Chondrocyte (in vitro differentiated cells): ENCODE results near the gene XIST. TPM values are rescaled to one million over a fixed set of nuclear protein-coding genes. Genes with fewer than 3 reads are reported as not detected.
"Not testable (repeated sequence)": the region's sequence is repeated elsewhere in the genome, so short reads cannot be mapped to it uniquely, and the experiment has no call there.

Experiments
- DNase-seq: peaks from one replicate; pipeline ENCODE4 v3.0.0; 2021; ENCODE audit warnings: mixed read lengths, low spot score
- H3K27ac Mint-ChIP-seq: one replicate; pipeline ENCODE4 v1.8.0; 2021; ENCODE audit warnings: mild to moderate bottlenecking, moderate library complexity, mixed read lengths; ENCODE audit not compliant: unreplicated experiment
- H3K27me3 Mint-ChIP-seq: 2 replicates; pipeline ENCODE4 v1.8.0; 2021; ENCODE audit warnings: low read depth, mixed read lengths
- H3K36me3 Mint-ChIP-seq: 2 replicates; pipeline ENCODE4 v1.8.0; 2021; ENCODE audit warnings: low read depth, mixed read lengths
- H3K4me1 Mint-ChIP-seq: 2 replicates; pipeline ENCODE4 v1.8.0; 2021; ENCODE audit warnings: low read depth, mild to moderate bottlenecking, mixed read lengths
- H3K4me3 Mint-ChIP-seq: one replicate; pipeline ENCODE4 v1.8.0; 2021; ENCODE audit warnings: mild to moderate bottlenecking, moderate library complexity, mixed read lengths; ENCODE audit not compliant: unreplicated experiment
- H3K9me3 Mint-ChIP-seq: 2 replicates; pipeline ENCODE4 v1.8.0; 2021; ENCODE audit warnings: low read depth, mixed read lengths
- CTCF ChIP-seq: fragments of 200-600 bp; sonication (generic); IDR thresholded peaks from 2 replicates; pipeline ENCODE4 v1.5.0; 2021; ENCODE audit warnings: antibody characterized with exemption, mild to moderate bottlenecking, moderate library complexity
- long read RNA-seq: library from polyadenylated mRNA; stranded (forward); transcript quantifications from one replicate; pipeline ENCODE4 v2.0.0, GENCODE V29; 2021
- total RNA-seq: library from RNA; stranded (reverse); gene quantifications from 3 replicates; pipeline ENCODE4 v1.2.1, GENCODE V29; 2021

XIST gene
- not detected in 3 replicates for total RNA-seq
- long read RNA-seq = 0 reads

DNA sequence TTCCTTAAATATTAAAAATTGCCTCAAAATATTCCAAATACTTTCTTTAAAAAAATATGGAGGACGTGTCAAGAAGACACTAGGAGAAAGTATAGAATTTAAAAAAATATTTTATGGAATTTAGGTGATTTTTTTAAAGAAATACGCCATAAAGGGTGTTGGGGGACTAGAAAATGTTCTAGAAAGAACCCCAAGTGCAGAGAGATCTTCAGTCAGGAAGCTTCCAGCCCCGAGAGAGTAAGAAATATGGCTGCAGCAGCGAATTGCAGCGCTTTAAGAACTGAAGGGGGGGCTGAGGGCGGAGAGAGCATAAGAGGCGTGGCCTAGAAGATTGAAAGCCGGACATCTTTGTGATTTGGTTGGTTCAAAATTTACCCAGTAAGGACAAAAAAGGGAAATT lies at the start of gene XIST:
XIST (minus strand) TSS at position 248 of the 400 bp plus-strand sequence.
- no peaks in the 10 kb centered on the region for H3K36me3 Mint-ChIP-seq
- H3K4me3 Mint-ChIP-seq = no peak within 1 kb of the TSS
- TF ChIP-seq CTCF = no peak
- H3K27me3 Mint-ChIP-seq = peaks cover 10% of the 10 kb centered on the region
- H3K4me1 Mint-ChIP-seq = no peaks in the 10 kb centered on the region
- DNase-seq = no peak
- no peaks in the 10 kb centered on the region for H3K9me3 Mint-ChIP-seq
- H3K27ac Mint-ChIP-seq = no peak within 1 kb of the TSS

- H3K4me3 Mint-ChIP-seq, H3K4me1 Mint-ChIP-seq, H3K27ac Mint-ChIP-seq, DNase-seq, H3K36me3 Mint-ChIP-seq: not testable (repeated sequence)
- H3K9me3 Mint-ChIP-seq = peaks cover 21% of the 10 kb centered on the region
- H3K27me3 Mint-ChIP-seq = peaks cover 12% of the 10 kb centered on the region
Observed at GRCh38 chrX:73898315-73898714, 45.8 kb upstream of the XIST start.

GRCh38 chrX:73892515-73893090 lies 40.1 kb upstream of the XIST start:
- H3K27ac Mint-ChIP-seq, H3K36me3 Mint-ChIP-seq, DNase-seq, H3K4me1 Mint-ChIP-seq, H3K4me3 Mint-ChIP-seq: not testable (repeated sequence)
- peaks cover 12% of the 10 kb centered on the region for H3K27me3 Mint-ChIP-seq
- peaks cover 23% of the 10 kb centered on the region for H3K9me3 Mint-ChIP-seq

DNA sequence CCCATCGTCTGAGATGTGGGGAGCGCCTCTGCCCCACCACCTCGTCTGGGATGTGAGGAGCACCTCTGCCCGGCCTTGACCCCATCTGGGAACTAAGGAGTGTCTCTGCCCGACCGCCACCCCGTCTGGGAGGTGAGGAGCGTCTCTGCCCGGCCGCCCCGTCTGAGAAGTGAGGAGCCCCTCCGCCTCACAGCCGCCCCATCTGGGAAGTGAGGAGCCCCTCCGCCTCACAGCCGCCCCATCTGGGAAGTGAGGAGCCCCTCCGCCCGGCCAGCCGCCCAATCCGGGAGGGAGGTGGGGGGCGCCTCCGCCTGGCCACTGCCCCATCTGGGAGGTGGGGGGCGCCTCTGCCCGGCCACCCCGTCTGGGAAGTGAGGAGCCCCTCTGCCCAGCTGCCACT lies 29.7 kb upstream of the XIST start:
- H3K27ac Mint-ChIP-seq, H3K4me1 Mint-ChIP-seq, DNase-seq, H3K36me3 Mint-ChIP-seq, H3K4me3 Mint-ChIP-seq, H3K27me3 Mint-ChIP-seq: not testable (repeated sequence)
- peaks cover 25% of the 10 kb centered on the region for H3K9me3 Mint-ChIP-seq

DNA sequence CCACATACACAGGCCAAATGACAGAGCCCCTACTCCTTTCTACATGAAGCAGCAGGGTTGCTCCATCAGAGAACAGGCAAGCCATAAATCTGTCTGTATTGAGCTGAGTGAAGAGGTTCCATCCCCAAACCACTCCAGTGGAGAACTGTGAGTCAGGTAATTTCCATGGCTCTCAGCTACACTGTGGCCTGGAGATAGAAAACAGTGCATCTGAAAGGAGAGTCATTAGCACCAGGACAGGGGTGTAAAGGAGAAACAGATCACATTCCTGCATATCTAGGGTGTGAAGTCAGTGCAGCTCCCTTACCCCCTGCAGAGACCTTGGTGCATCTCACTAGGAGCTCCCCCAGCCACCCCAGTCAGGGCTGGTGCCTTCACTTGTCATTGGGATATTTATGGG lies 25.2 kb upstream of the XIST start:
- no peaks in the 10 kb centered on the region for H3K4me1 Mint-ChIP-seq
- H3K36me3 Mint-ChIP-seq = peaks cover 4% of the 10 kb centered on the region
- H3K27ac Mint-ChIP-seq = no peak overlapping the region
- peaks cover 18% of the 10 kb centered on the region for H3K9me3 Mint-ChIP-seq
- DNase-seq = no peak
- no peaks in the 10 kb centered on the region for H3K27me3 Mint-ChIP-seq
- no peak for TF ChIP-seq CTCF
- H3K4me3 Mint-ChIP-seq = no peak overlapping the region

GRCh38 chrX:73876911-73877310 lies 24.4 kb upstream of the XIST start:
- Mint-ChIP-seq H3K27me3 (no peaks in the 10 kb centered on the region), H3K27ac (no peak overlapping the region), H3K9me3 (peaks cover 18% of the 10 kb centered on the region), H3K4me1 (no peaks in the 10 kb centered on the region), H3K4me3 (no peak overlapping the region), H3K36me3 (peaks cover 4% of the 10 kb centered on the region)
- no peak for DNase-seq
- no peak for TF ChIP-seq CTCF

DNA sequence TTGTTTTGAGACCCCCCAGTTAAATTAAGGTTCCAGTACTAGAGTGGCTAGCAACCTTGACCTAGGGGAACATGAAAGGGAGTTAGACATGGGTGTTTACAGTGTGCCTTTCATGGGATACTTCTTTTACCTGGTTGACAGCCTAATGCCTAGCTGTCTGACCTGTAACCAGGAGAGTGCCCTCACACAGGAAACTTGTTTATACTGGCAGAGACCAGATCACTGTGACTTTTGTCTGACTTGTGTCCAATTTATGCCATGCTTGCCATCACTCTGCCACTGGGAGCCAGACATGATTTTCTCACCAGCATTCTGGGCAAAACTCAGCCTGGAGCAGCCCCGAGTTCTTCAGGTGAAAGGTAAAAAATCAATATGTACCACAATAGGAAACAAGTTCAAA lies 16.4 kb upstream of the XIST start:
- Mint-ChIP-seq H3K4me1 (no peaks in the 10 kb centered on the region), H3K9me3 (no peaks in the 10 kb centered on the region), H3K27ac (no peak overlapping the region), H3K4me3 (no peak overlapping the region), H3K36me3 (no peaks in the 10 kb centered on the region), H3K27me3 (no peaks in the 10 kb centered on the region)
- no peak for DNase-seq
- TF ChIP-seq CTCF = no peak
